ENCODE measurements around the gene BRDT.

BRDT gene

GRCh38 chr1:91924146-91924545, 25.1 kb upstream of the BRDT start:
- no peak overlapping the region for H3K4me2 ChIP-seq (ENCODE audit: insufficient read depth, low read length, poor library complexity, severe bottlenecking)
- H3K27me3 ChIP-seq (ENCODE audit: control insufficient read depth in 3 of 3, insufficient read depth in 3 of 3, low read depth in 1 of 3, low read length in 3 of 3) = no peaks in the 10 kb centered on the region
- H3K4me3 ChIP-seq (ENCODE audit: low read length in 2 of 2) = no peak overlapping the region
- no peaks in the 10 kb centered on the region for H3K4me1 ChIP-seq (ENCODE audit: control insufficient read depth in 2 of 2, insufficient read depth in 1 of 2, low read depth in 1 of 2, low read length in 2 of 2)
- no peak overlapping the region for H2BK15ac ChIP-seq (ENCODE audit: low read length)
- H4K8ac ChIP-seq (ENCODE audit: low read depth, low read length) = no peak overlapping the region
- no peak overlapping the region for H3K4ac ChIP-seq (ENCODE audit: low read length)
- no CpG with 5 or more reads among the region's 2 CpGs for WGBS, 2 donors (ENCODE audit: extremely low coverage in 2 of 2, insufficient read length in 2 of 2, insufficient replicate concordance in 1 of 2)
- H2BK12ac ChIP-seq (ENCODE audit: low read length) = no peak overlapping the region
- DNase-seq (ENCODE audit: low spot score) = no peak
- no peak overlapping the region for H2AFZ ChIP-seq (ENCODE audit: low read length)
- no peaks in the 10 kb centered on the region for H3K36me3 ChIP-seq (replicated peaks in 1 of 2; ENCODE audit: control insufficient read depth in 2 of 2, insufficient read depth in 2 of 2, low read length in 2 of 2)
- no peaks in the 10 kb centered on the region for H3K9me3 ChIP-seq (replicated peaks in 1 of 2; ENCODE audit: control insufficient read depth in 2 of 2, insufficient read depth in 1 of 2, low read depth in 1 of 2, low read length in 2 of 2)
- H3K79me1 ChIP-seq (ENCODE audit: low read depth, low read length) = no peaks in the 10 kb centered on the region
- no peak overlapping the region for H3K27ac ChIP-seq (replicated peaks; ENCODE audit: low read length)
- H4K91ac ChIP-seq (ENCODE audit: low read depth, low read length, poor library complexity) = no peak overlapping the region
- no peak overlapping the region for H2BK120ac ChIP-seq (ENCODE audit: low read depth, low read length)
- H3K23ac ChIP-seq (ENCODE audit: low read depth, low read length, poor library complexity) = no peak overlapping the region
- H3K9ac ChIP-seq (ENCODE audit: low read depth, low read length, poor library complexity) = no peak overlapping the region
- no peak overlapping the region for H3K14ac ChIP-seq (ENCODE audit: low read length)
- no peak overlapping the region for H2AK5ac ChIP-seq (ENCODE audit: low read depth, low read length)
- no peak overlapping the region for H2BK5ac ChIP-seq (ENCODE audit: low read length)
- no peak overlapping the region for H3K18ac ChIP-seq (ENCODE audit: low read length)

GRCh38 chr1:91925644-91926435, 23.4 kb upstream of the BRDT start:
- H4K91ac ChIP-seq (ENCODE audit: low read depth, low read length, poor library complexity) = no peak overlapping the region
- no peak overlapping the region for H3K27ac ChIP-seq (replicated peaks; ENCODE audit: low read length)
- H3K79me1 ChIP-seq (ENCODE audit: low read depth, low read length) = no peaks in the 10 kb centered on the region
- H3K4me3 ChIP-seq (ENCODE audit: low read length in 2 of 2) = no peak overlapping the region
- no peak overlapping the region for H4K8ac ChIP-seq (ENCODE audit: low read depth, low read length)
- no CpG with 5 or more reads among the region's 4 CpGs for WGBS, 2 donors (ENCODE audit: extremely low coverage in 2 of 2, insufficient read length in 2 of 2, insufficient replicate concordance in 1 of 2)
- H3K27me3 ChIP-seq (ENCODE audit: control insufficient read depth in 3 of 3, insufficient read depth in 3 of 3, low read depth in 1 of 3, low read length in 3 of 3) = no peaks in the 10 kb centered on the region
- H3K23ac ChIP-seq (ENCODE audit: low read depth, low read length, poor library complexity) = no peak overlapping the region
- H3K14ac ChIP-seq (ENCODE audit: low read length) = no peak overlapping the region
- H3K9me3 ChIP-seq (replicated peaks in 1 of 2; ENCODE audit: control insufficient read depth in 2 of 2, insufficient read depth in 1 of 2, low read depth in 1 of 2, low read length in 2 of 2) = no peaks in the 10 kb centered on the region
- H2AK5ac ChIP-seq (ENCODE audit: low read depth, low read length) = no peak overlapping the region
- peaks cover 0 to 2% of the 10 kb centered on the region in 2 donors for H3K4me1 ChIP-seq (ENCODE audit: control insufficient read depth in 2 of 2, insufficient read depth in 1 of 2, low read depth in 1 of 2, low read length in 2 of 2)
- H3K4me2 ChIP-seq (ENCODE audit: insufficient read depth, low read length, poor library complexity, severe bottlenecking) = no peak overlapping the region
- H2BK12ac ChIP-seq (ENCODE audit: low read length) = no peak overlapping the region
- H2BK15ac ChIP-seq (ENCODE audit: low read length) = no peak overlapping the region
- no peak overlapping the region for H2BK5ac ChIP-seq (ENCODE audit: low read length)
- DNase-seq (ENCODE audit: low spot score) = no peak
- no peak overlapping the region for H3K9ac ChIP-seq (ENCODE audit: low read depth, low read length, poor library complexity)
- no peak overlapping the region for H2BK120ac ChIP-seq (ENCODE audit: low read depth, low read length)
- no peak overlapping the region for H3K18ac ChIP-seq (ENCODE audit: low read length)
- H3K4ac ChIP-seq (ENCODE audit: low read length) = no peak overlapping the region
- no peak overlapping the region for H2AFZ ChIP-seq (ENCODE audit: low read length)
- H3K36me3 ChIP-seq (replicated peaks in 1 of 2; ENCODE audit: control insufficient read depth in 2 of 2, insufficient read depth in 2 of 2, low read length in 2 of 2) = no peaks in the 10 kb centered on the region

GRCh38 chr1:91928026-91928425, 21.2 kb upstream of the BRDT start:
- Histone ChIP-seq H3K4me3 (ENCODE audit: low read length in 2 of 2) (no peak overlapping the region), H4K91ac (ENCODE audit: low read depth, low read length, poor library complexity) (no peak overlapping the region), H2AFZ (ENCODE audit: low read length) (no peak overlapping the region), H3K36me3 (replicated peaks in 1 of 2; ENCODE audit: control insufficient read depth in 2 of 2, insufficient read depth in 2 of 2, low read length in 2 of 2) (no peaks in the 10 kb centered on the region), H2BK5ac (ENCODE audit: low read length) (no peak overlapping the region), H3K23ac (ENCODE audit: low read depth, low read length, poor library complexity) (no peak overlapping the region), H2AK5ac (ENCODE audit: low read depth, low read length) (no peak overlapping the region), H3K27me3 (ENCODE audit: control insufficient read depth in 3 of 3, insufficient read depth in 3 of 3, low read depth in 1 of 3, low read length in 3 of 3) (no peaks in the 10 kb centered on the region), H4K8ac (ENCODE audit: low read depth, low read length) (no peak overlapping the region), H3K9ac (ENCODE audit: low read depth, low read length, poor library complexity) (no peak overlapping the region), H3K18ac (ENCODE audit: low read length) (no peak overlapping the region), H2BK120ac (ENCODE audit: low read depth, low read length) (no peak overlapping the region), H3K4ac (ENCODE audit: low read length) (no peak overlapping the region), H3K79me1 (ENCODE audit: low read depth, low read length) (no peaks in the 10 kb centered on the region), H3K4me2 (ENCODE audit: insufficient read depth, low read length, poor library complexity, severe bottlenecking) (no peak overlapping the region), H2BK12ac (ENCODE audit: low read length) (no peak overlapping the region), H3K9me3 (replicated peaks in 1 of 2; ENCODE audit: control insufficient read depth in 2 of 2, insufficient read depth in 1 of 2, low read depth in 1 of 2, low read length in 2 of 2) (no peaks in the 10 kb centered on the region), H3K27ac (replicated peaks; ENCODE audit: low read length) (no peak overlapping the region), H3K4me1 (ENCODE audit: control insufficient read depth in 2 of 2, insufficient read depth in 1 of 2, low read depth in 1 of 2, low read length in 2 of 2) (peaks cover 0 to 2% of the 10 kb centered on the region in 2 donors), H3K14ac (ENCODE audit: low read length) (no peak overlapping the region), H2BK15ac (ENCODE audit: low read length) (no peak overlapping the region)
- no peak for DNase-seq (ENCODE audit: low spot score)
- WGBS, 2 donors (ENCODE audit: extremely low coverage in 2 of 2, insufficient read length in 2 of 2, insufficient replicate concordance in 1 of 2) = 100% methylated on average over 1 of the region's 2 CpGs; no CpG with 5 or more reads in 1 of the 2 donors

- DNase-seq (ENCODE audit: low spot score) = no peak
- H4K91ac ChIP-seq (ENCODE audit: low read depth, low read length, poor library complexity) = no peak overlapping the region
- peak overlapping the region; percentile 80 for H2AFZ ChIP-seq (ENCODE audit: low read length)
- H2BK12ac ChIP-seq (ENCODE audit: low read length) = no peak overlapping the region
- H3K4ac ChIP-seq (ENCODE audit: low read length) = no peak overlapping the region
- H2BK5ac ChIP-seq (ENCODE audit: low read length) = no peak overlapping the region
- no peaks in the 10 kb centered on the region for H3K9me3 ChIP-seq (replicated peaks in 1 of 2; ENCODE audit: control insufficient read depth in 2 of 2, insufficient read depth in 1 of 2, low read depth in 1 of 2, low read length in 2 of 2)
- no CpG with 5 or more reads among the region's 2 CpGs for WGBS, 2 donors (ENCODE audit: extremely low coverage in 2 of 2, insufficient read length in 2 of 2, insufficient replicate concordance in 1 of 2)
- H3K27me3 ChIP-seq (ENCODE audit: control insufficient read depth in 3 of 3, insufficient read depth in 3 of 3, low read depth in 1 of 3, low read length in 3 of 3) = no peaks in the 10 kb centered on the region
- H3K23ac ChIP-seq (ENCODE audit: low read depth, low read length, poor library complexity) = no peak overlapping the region
- no peak overlapping the region for H3K14ac ChIP-seq (ENCODE audit: low read length)
- H2BK15ac ChIP-seq (ENCODE audit: low read length) = no peak overlapping the region
- H3K4me1 ChIP-seq (ENCODE audit: control insufficient read depth in 2 of 2, insufficient read depth in 1 of 2, low read depth in 1 of 2, low read length in 2 of 2) = peaks cover 0 to 2% of the 10 kb centered on the region in 2 donors
- H2BK120ac ChIP-seq (ENCODE audit: low read depth, low read length) = no peak overlapping the region
- no peak overlapping the region for H3K27ac ChIP-seq (replicated peaks; ENCODE audit: low read length)
- no peak overlapping the region for H3K4me2 ChIP-seq (ENCODE audit: insufficient read depth, low read length, poor library complexity, severe bottlenecking)
- H3K9ac ChIP-seq (ENCODE audit: low read depth, low read length, poor library complexity) = no peak overlapping the region
- no peaks in the 10 kb centered on the region for H3K36me3 ChIP-seq (replicated peaks in 1 of 2; ENCODE audit: control insufficient read depth in 2 of 2, insufficient read depth in 2 of 2, low read length in 2 of 2)
- H4K8ac ChIP-seq (ENCODE audit: low read depth, low read length) = no peak overlapping the region
- H3K79me1 ChIP-seq (ENCODE audit: low read depth, low read length) = no peaks in the 10 kb centered on the region
- no peak overlapping the region for H3K4me3 ChIP-seq (ENCODE audit: low read length in 2 of 2)
- H2AK5ac ChIP-seq (ENCODE audit: low read depth, low read length) = no peak overlapping the region
- H3K18ac ChIP-seq (ENCODE audit: low read length) = no peak overlapping the region
Observed at GRCh38 chr1:91929250-91929649, 20.0 kb upstream of the BRDT start.
